HG03565 (cell line): ENCODE results near the gene ARFGEF2.
"Not testable (repeated sequence)": the region's sequence is repeated elsewhere in the genome, so short reads cannot be mapped to it uniquely, and the experiment has no call there.

ENCODE experiments used
- ATAC-seq: cut with Tn5 transposase; IDR thresholded peaks from one replicate; pipeline ENCODE4 v1.9.1; 2021; ENCODE audit warnings: mild to moderate bottlenecking, moderate library complexity; ENCODE audit not compliant: unreplicated experiment

The ARFGEF2 gene

GRCh38 chr20:48926821-48927220 is 5.3 kb downstream of the ARFGEF2 start:
- ATAC-seq, result no peak

GRCh38 chr20:48928832-48929725 is 7.6 kb downstream of the ARFGEF2 start:
- no peak for ATAC-seq

GRCh38 chr20:48930035-48930434 is 8.5 kb downstream of the ARFGEF2 start:
- ATAC-seq, result no peak

- ATAC-seq, result no peak
These were observed 9.4 kb downstream of the ARFGEF2 start for GRCh38 chr20:48930878-48931277.

GRCh38 chr20:48931527-48932374 is 10.2 kb downstream of the ARFGEF2 start:
- no peak for ATAC-seq

- ATAC-seq, result no peak
These were observed 10.9 kb downstream of the ARFGEF2 start for GRCh38 chr20:48932375-48932941.

GRCh38 chr20:48933017-48933766 is 11.7 kb downstream of the ARFGEF2 start:
- ATAC-seq, result no peak

GRCh38 chr20:48934273-48934877 is 12.9 kb downstream of the ARFGEF2 start:
- not testable (repeated sequence) for ATAC-seq

GRCh38 chr20:48934966-48935365 is 13.5 kb downstream of the ARFGEF2 start:
- ATAC-seq, result not testable (repeated sequence)

GRCh38 chr20:48936178-48936577 is 14.7 kb downstream of the ARFGEF2 start:
- not testable (repeated sequence) for ATAC-seq

GRCh38 chr20:48937674-48938073 is 16.2 kb downstream of the ARFGEF2 start:
- ATAC-seq, result no peak

GRCh38 chr20:48938670-48939069 is 17.2 kb downstream of the ARFGEF2 start:
- no peak for ATAC-seq

GRCh38 chr20:48940170-48940569 is 18.7 kb downstream of the ARFGEF2 start:
- ATAC-seq, result no peak

GRCh38 chr20:48941467-48941866 is 20.0 kb downstream of the ARFGEF2 start:
- no peak for ATAC-seq

GRCh38 chr20:48942730-48943129 is 21.2 kb downstream of the ARFGEF2 start:
- no peak for ATAC-seq

GRCh38 chr20:48944663-48945297 is 23.3 kb downstream of the ARFGEF2 start:
- no peak for ATAC-seq

GRCh38 chr20:48945840-48946514 is 24.5 kb downstream of the ARFGEF2 start:
- no peak for ATAC-seq

- ATAC-seq, result no peak
These were observed 27.1 kb downstream of the ARFGEF2 start for GRCh38 chr20:48948612-48949011.
